Aorta (tissue), 5 donors: ENCODE results near the gene PYM1. TPM values are rescaled to one million over a fixed set of nuclear protein-coding genes. Genes with fewer than 3 reads are reported as not detected.
A peak's percentile ranks its signal among the peaks of the same experiment; 100 is the strongest.

ENCODE experiments used
- ATAC-seq: fragments of 200-7000 bp; cut with Tn5 transposase; one replicate; pipeline ENCODE4 v1.9.1; 2022; ENCODE audit warnings: moderate library complexity; ENCODE audit not compliant: low FRiP score
- DNase-seq, 2 donors: peaks; one replicate each; pipeline ENCODE4 v3.0.0-alpha.2; 2020
- H3K27ac ChIP-seq, 2 donors: one replicate each; pipeline ENCODE4 v1.5.1; 2013; ENCODE audit warnings: low read length in 2 of 2, mild to moderate bottlenecking in 2 of 2, moderate library complexity in 2 of 2, control low read depth in 1 of 2, inconsistent platforms in 1 of 2, low read depth in 1 of 2
- H3K27me3 ChIP-seq, 2 donors: one replicate each; pipeline ENCODE4 v1.6.1; 2013; ENCODE audit warnings: control low read depth in 1 of 2, low read length in 1 of 2, mild to moderate bottlenecking in 1 of 2, moderate library complexity in 1 of 2; ENCODE audit not compliant: insufficient read depth in 2 of 2, control insufficient read depth in 1 of 2
- H3K36me3 ChIP-seq, 2 donors: one replicate each; pipeline ENCODE4 v1.6.1; 2013; ENCODE audit warnings: control low read depth in 1 of 2, low read length in 1 of 2, mild to moderate bottlenecking in 1 of 2; ENCODE audit not compliant: insufficient read depth in 2 of 2, control insufficient read depth in 1 of 2
- H3K4me1 ChIP-seq, 2 donors: one replicate each; pipeline ENCODE4 v1.6.1; 2013; ENCODE audit warnings: low read length in 2 of 2, control low read depth in 1 of 2, mild to moderate bottlenecking in 1 of 2, moderate library complexity in 1 of 2; ENCODE audit not compliant: insufficient read depth in 2 of 2, control insufficient read depth in 1 of 2
- H3K4me3 ChIP-seq, 2 donors: one replicate each; pipeline ENCODE4 v1.5.1; 2013; ENCODE audit warnings: low read length in 2 of 2, control low read depth in 1 of 2, mild to moderate bottlenecking in 1 of 2
- H3K9me3 ChIP-seq: one replicate; pipeline ENCODE4 v1.6.1; 2013; ENCODE audit warnings: mild to moderate bottlenecking, low read length; ENCODE audit not compliant: control insufficient read depth
- WGBS, 2 donors: extraction: QIAGEN DNeasy Blood & Tissue Kit; methylation state at CpG; one replicate each; pipeline ENCODE4 v1.1.7; 2013; 5-methylcytosine and 5-hydroxymethylcytosine counted together
- intact Hi-C, 2 donors: fragments of 100-400 bp; cut with DNase I; formaldehyde crosslinking; loops; one replicate each; pipeline versions ENCODE4 v1.14.2 to v1.15.0; 2022
- polyA plus RNA-seq, 2 donors: library from polyadenylated mRNA; stranded (reverse); fragments of 200-250 nt; gene quantifications; one replicate each; pipeline ENCODE4 v1.2.3, GENCODE V29; 2013
- total RNA-seq, 2 donors: library from RNA; stranded (reverse); fragmentation: NEBNext Ultra II Directional; extraction: Animal tissue kit (Norgen Biotek cat#: 25700); gene quantifications; one replicate each; pipeline ENCODE4 v1.2.1, GENCODE V29; 2021
- donor health status: healthy with polysubstance abuse.
- donor health status: Bipolar disorder and iron deficiency.
- donor health status: DM: no; HTN: no; CAD: no.
- donor health status: DM: no; HTN: no; CAD: no.
- donor health status: DM: yes; HTN: yes; CAD: no.

Gene PYM1
- total and polyA plus RNA-seq, 4 donors = 21.9 to 40.2 (median 26.2) TPM

- H3K36me3 ChIP-seq = no peaks in the 10 kb centered on the region
- H3K4me3 ChIP-seq = no peak overlapping the region
- no peaks in the 10 kb centered on the region for H3K27me3 ChIP-seq
- no peak overlapping the region for H3K27ac ChIP-seq
- DNase-seq (no peak), ATAC-seq (no peak)
- intact Hi-C loops = loop anchor here in 1 of 2 donors (10.0 kb wide), 1 partner anchor 235 kb away; no protein-coding TSS in a partner anchor
- H3K4me1 ChIP-seq = no peaks in the 10 kb centered on the region
- H3K9me3 ChIP-seq = no peaks in the 10 kb centered on the region
- WGBS, 2 donors = 76 to 81% methylated on average over 4 of the region's 4 CpGs
Observed at GRCh38 chr12:55969356-55969755, 41.7 kb upstream of the PYM1 start.

DNA sequence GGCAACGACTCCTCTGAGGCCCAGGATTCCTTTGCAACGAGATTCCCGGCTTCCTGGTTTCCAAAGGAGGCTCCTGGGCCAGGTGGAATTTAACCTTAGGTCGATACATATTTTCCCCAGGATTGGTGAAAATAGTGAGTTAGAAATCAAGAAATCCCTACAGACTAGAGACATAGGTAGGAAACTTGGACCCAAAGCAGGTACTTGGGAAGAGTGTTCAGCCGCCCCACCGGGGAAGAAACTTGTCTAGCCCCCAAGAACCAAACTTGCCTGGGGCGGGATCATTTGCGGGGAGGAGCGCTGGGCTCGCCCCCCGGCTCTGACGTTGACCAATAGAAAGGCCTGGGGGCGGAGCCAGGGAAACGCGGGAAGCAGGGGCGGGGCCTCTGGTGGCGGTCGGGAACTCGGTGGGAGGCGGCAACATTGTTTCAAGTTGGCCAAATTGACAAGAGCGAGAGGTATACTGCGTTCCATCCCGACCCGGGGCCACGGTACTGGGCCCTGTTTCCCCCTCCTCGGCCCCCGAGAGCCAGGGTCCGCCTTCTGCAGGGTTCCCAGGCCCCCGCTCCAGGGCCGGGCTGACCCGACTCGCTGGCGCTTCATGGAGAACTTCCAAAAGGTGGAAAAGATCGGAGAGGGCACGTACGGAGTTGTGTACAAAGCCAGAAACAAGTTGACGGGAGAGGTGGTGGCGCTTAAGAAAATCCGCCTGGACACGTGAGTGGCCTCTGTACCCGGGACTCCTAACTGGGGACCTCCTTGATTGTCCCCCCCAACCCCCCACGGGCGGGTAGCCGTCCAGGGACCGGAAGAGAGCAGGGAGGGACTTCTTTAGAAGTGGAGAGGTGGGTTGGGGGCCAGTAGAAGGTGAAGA is 39.0 kb upstream of the PYM1 start, which contains the start of gene CDK2:
TSS of gene CDK2 (plus strand) at position 423 of the 874 bp plus-strand sequence. CDS start at position 602, 179 bp downstream.
- ATAC-seq = peak; percentile 96
- Histone ChIP-seq H3K27me3 (no peaks in the 10 kb centered on the region), H3K36me3 (no peaks in the 10 kb centered on the region), H3K4me1 (no peaks in the 10 kb centered on the region), H3K9me3 (no peaks in the 10 kb centered on the region), H3K4me3 (peak within 1 kb of the TSS; percentile 66 to 72), H3K27ac (peak within 1 kb of the TSS in 1 of 2 donors; percentile 32)
- intact Hi-C loops = loop anchor here in 1 of 2 donors (10.0 kb wide), 1 partner anchor 232 kb away; no protein-coding TSS in a partner anchor
- peak; percentile 95 to 98 for DNase-seq
- WGBS, 2 donors = 0 to 1% methylated on average over 41 to 45 of the region's 45 CpGs

GRCh38 chr12:55965941-55966407 is 38.3 kb upstream of the PYM1 start, which contains the start of gene PMEL:
TSS of gene PMEL (minus strand) at chr12:55966042. CDS start at chr12:55966011, 31 bp downstream.
- no peaks in the 10 kb centered on the region for H3K9me3 ChIP-seq
- ATAC-seq (peak; percentile 27), DNase-seq (no peak)
- H3K27me3 ChIP-seq = no peaks in the 10 kb centered on the region
- WGBS, 2 donors = 1 to 8% methylated on average over 4 of the region's 4 CpGs
- peak within 1 kb of the TSS; percentile 66 to 72 for H3K4me3 ChIP-seq
- intact Hi-C loops = loop anchor here in 1 of 2 donors (10.0 kb wide), 1 partner anchor 231 kb away; no protein-coding TSS in a partner anchor
- H3K27ac ChIP-seq = peak within 1 kb of the TSS in 1 of 2 donors; percentile 32
- H3K36me3 ChIP-seq = no peaks in the 10 kb centered on the region
- H3K4me1 ChIP-seq = no peaks in the 10 kb centered on the region

DNA sequence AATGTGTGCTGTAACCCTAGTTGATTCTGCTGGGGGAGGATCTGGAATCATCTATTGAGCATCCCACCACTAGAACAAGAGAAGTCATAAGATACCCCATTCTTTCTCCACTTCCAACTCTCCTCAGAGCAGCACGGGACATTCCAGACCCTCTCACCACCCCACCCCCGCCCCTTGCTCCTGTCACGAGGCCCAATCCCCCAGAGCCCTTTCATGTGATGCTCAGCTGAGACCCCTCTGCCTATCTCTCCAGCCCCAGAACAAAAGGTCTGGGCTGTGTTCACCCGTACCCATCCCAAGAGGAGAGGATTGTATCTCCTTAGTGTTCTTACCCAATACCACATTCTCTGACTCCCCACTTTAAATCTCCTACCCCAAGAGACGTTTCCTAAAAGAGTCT is 37.5 kb upstream of the PYM1 start:
- Histone ChIP-seq H3K9me3 (no peaks in the 10 kb centered on the region), H3K4me1 (no peaks in the 10 kb centered on the region), H3K36me3 (no peaks in the 10 kb centered on the region), H3K4me3 (no peak overlapping the region), H3K27ac (no peak overlapping the region), H3K27me3 (no peaks in the 10 kb centered on the region)
- ATAC-seq = no peak
- intact Hi-C loops = loop anchor here in 1 of 2 donors (10.0 kb wide), 1 partner anchor 230 kb away; no protein-coding TSS in a partner anchor
- WGBS, 2 donors = 67 to 70% methylated on average over 5 of the region's 5 CpGs
- DNase-seq = no peak

- ATAC-seq (no peak), DNase-seq (no peak)
- no peaks in the 10 kb centered on the region for H3K9me3 ChIP-seq
- no peaks in the 10 kb centered on the region for H3K4me1 ChIP-seq
- H3K27me3 ChIP-seq = no peaks in the 10 kb centered on the region
- no peak overlapping the region for H3K4me3 ChIP-seq
- H3K36me3 ChIP-seq = no peaks in the 10 kb centered on the region
- no peak overlapping the region for H3K27ac ChIP-seq
- intact Hi-C loops = loop anchor here in 1 of 2 donors (10.0 kb wide), 1 partner anchor 229 kb away; no protein-coding TSS in a partner anchor
- WGBS, 2 donors = 87 to 89% methylated on average over 2 of the region's 2 CpGs
Observed at GRCh38 chr12:55963760-55964159, 36.1 kb upstream of the PYM1 start.

GRCh38 chr12:55957106-55957859 is 29.6 kb upstream of the PYM1 start:
- DNase-seq (no peak), ATAC-seq (no peak)
- Histone ChIP-seq H3K36me3 (no peaks in the 10 kb centered on the region), H3K9me3 (no peaks in the 10 kb centered on the region), H3K4me3 (no peak overlapping the region), H3K4me1 (no peaks in the 10 kb centered on the region), H3K27me3 (no peaks in the 10 kb centered on the region), H3K27ac (no peak overlapping the region)
- intact Hi-C loops = no loop called here
- WGBS, 2 donors = 81 to 86% methylated on average over 5 of the region's 5 CpGs

DNA sequence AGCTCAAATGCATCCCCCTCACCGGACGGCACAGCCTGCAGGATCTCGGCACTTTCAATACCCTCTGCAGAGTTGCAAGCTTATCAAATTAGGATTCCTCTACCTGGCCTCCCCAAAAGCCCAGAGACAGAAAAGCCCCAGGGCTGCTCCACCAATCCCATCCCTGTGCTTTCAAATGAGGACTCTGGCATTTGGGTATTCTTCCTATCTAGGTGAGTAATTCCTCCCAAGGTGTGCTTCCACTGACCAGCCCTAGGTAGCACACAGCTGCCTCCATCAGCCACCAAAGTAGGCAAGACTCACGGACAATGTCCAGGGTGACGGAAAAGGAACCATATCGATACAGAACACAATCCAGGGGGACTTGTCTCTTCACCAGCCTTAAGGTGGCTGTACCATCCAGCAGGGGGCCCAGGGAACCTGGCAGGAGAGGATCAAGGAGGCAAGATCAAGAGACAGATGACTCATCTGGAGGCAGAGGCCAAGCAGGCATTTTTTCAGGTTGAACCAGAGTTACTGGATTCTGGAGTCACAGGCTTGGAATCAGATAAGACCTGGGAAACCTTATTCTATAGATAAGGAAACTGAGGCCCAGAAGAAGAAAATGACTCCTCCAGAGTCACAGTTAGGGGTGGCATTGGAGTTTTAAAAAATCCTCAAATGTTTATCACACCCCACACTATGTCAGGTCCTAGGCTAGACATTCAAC is 28.3 kb upstream of the PYM1 start:
- ATAC-seq (no peak), DNase-seq (no peak)
- intact Hi-C loops = no loop called here
- WGBS, 2 donors = 70 to 90% methylated on average over 6 of the region's 6 CpGs
- no peaks in the 10 kb centered on the region for H3K4me1 ChIP-seq
- H3K27ac ChIP-seq = no peak overlapping the region
- H3K36me3 ChIP-seq = peaks cover 0 to 7% of the 10 kb centered on the region in 2 donors
- no peaks in the 10 kb centered on the region for H3K9me3 ChIP-seq
- no peaks in the 10 kb centered on the region for H3K27me3 ChIP-seq
- no peak overlapping the region for H3K4me3 ChIP-seq

- Histone ChIP-seq H3K4me3 (no peak overlapping the region), H3K4me1 (no peaks in the 10 kb centered on the region), H3K27ac (no peak overlapping the region), H3K36me3 (peaks cover 0 to 7% of the 10 kb centered on the region in 2 donors), H3K9me3 (no peaks in the 10 kb centered on the region), H3K27me3 (no peaks in the 10 kb centered on the region)
- WGBS, 2 donors = 65 to 68% methylated on average over 4 of the region's 4 CpGs
- ATAC-seq (peak; percentile 5), DNase-seq (no peak)
- intact Hi-C loops = no loop called here
Observed at GRCh38 chr12:55955344-55955743, 27.6 kb upstream of the PYM1 start.
